ENCODE data around the gene NCBP2L.

NCBP2L gene

DNA sequence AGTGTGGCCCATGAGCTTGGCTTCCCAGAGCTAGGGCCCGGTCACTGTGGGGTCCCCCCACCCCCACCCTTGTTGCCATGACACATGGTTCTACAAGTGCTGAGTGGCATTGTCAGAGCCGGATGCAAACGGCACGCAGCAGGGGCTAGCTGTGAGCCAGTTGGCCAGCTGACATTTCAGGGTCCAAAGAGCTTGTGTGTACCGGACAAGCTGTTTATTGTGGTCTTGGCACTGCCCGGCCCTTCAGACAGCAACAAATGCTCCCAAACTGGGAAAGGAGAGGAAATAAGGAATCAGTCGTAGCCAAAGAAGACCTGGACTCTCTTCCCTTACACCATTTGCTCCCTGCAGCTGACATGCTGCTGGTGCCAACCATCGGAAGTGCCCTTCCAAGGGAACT, 38.8 kb upstream of the NCBP2L start:
- Mint-ChIP-seq H3K27ac (no peak overlapping the region), H3K4me3 (no peak overlapping the region), H3K36me3 (ENCODE audit: low read depth) (no peaks in the 10 kb centered on the region), H3K4me1 (peaks cover 38% of the 10 kb centered on the region), H3K27me3 (ENCODE audit: low read depth, poor library complexity) (peaks cover 19% of the 10 kb centered on the region), H3K9me3 (peaks cover 50% of the 10 kb centered on the region)
- no peak for DNase-seq
- TF ChIP-seq, protein P1, sequence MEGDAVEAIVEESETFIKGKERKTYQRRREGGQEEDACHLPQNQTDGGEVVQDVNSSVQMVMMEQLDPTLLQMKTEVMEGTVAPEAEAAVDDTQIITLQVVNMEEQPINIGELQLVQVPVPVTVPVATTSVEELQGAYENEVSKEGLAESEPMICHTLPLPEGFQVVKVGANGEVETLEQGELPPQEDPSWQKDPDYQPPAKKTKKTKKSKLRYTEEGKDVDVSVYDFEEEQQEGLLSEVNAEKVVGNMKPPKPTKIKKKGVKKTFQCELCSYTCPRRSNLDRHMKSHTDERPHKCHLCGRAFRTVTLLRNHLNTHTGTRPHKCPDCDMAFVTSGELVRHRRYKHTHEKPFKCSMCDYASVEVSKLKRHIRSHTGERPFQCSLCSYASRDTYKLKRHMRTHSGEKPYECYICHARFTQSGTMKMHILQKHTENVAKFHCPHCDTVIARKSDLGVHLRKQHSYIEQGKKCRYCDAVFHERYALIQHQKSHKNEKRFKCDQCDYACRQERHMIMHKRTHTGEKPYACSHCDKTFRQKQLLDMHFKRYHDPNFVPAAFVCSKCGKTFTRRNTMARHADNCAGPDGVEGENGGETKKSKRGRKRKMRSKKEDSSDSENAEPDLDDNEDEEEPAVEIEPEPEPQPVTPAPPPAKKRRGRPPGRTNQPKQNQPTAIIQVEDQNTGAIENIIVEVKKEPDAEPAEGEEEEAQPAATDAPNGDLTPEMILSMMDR (IDR thresholded peaks at IDR 0.05), result no peak

DNA sequence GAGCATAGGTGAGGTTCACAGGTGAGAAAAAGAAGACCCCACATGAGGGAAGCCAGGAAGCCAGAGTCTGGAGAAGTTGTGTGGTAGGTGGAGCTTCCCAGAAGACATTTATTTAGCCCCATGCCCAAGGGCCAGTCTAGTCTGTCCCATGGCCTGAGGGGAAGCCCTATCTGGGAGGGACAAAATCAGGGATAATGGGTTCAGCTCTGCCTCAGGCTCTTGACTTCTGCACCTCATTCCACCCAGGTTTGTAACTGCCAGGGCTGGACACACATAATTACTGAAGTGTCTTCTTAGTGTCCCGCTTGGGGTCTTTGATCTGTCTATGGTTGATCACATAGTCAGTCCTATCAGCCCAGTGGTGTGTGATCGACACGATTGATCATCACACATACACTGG, 38.0 kb upstream of the NCBP2L start:
- Mint-ChIP-seq H3K4me1 (peaks cover 33% of the 10 kb centered on the region), H3K27me3 (ENCODE audit: low read depth, poor library complexity) (peaks cover 23% of the 10 kb centered on the region), H3K9me3 (peaks cover 43% of the 10 kb centered on the region), H3K4me3 (no peak overlapping the region), H3K27ac (no peak overlapping the region), H3K36me3 (ENCODE audit: low read depth) (no peaks in the 10 kb centered on the region)
- TF ChIP-seq, protein P1 (IDR thresholded peaks at IDR 0.05), result no peak
- no peak for DNase-seq

DNA sequence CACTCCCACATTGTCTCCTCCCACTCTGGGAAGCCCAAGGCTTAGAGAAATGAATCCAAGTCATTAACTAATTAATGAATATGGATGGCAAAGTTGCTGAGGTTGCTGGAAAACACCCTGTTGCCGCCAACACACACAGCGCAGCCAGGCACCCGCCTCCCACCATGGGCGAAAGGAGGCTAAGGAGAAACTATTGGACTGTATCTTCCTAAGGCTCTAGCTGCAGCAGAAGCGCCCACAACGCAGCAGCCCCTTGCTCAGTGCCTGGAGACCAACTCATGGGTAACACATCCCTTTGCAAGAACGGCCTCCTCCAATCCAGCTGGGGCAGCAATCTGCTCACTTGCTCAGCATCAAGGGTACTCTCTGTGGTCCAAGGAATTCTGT, 36.1 kb upstream of the NCBP2L start:
- Mint-ChIP-seq H3K4me1 (peaks cover 31% of the 10 kb centered on the region), H3K4me3 (peak overlapping the region; percentile 61), H3K9me3 (peaks cover 36% of the 10 kb centered on the region), H3K27me3 (ENCODE audit: low read depth, poor library complexity) (peaks cover 23% of the 10 kb centered on the region), H3K36me3 (ENCODE audit: low read depth) (no peaks in the 10 kb centered on the region), H3K27ac (no peak overlapping the region)
- TF ChIP-seq, protein P1 (IDR thresholded peaks at IDR 0.05), result no peak
- no peak for DNase-seq

DNA sequence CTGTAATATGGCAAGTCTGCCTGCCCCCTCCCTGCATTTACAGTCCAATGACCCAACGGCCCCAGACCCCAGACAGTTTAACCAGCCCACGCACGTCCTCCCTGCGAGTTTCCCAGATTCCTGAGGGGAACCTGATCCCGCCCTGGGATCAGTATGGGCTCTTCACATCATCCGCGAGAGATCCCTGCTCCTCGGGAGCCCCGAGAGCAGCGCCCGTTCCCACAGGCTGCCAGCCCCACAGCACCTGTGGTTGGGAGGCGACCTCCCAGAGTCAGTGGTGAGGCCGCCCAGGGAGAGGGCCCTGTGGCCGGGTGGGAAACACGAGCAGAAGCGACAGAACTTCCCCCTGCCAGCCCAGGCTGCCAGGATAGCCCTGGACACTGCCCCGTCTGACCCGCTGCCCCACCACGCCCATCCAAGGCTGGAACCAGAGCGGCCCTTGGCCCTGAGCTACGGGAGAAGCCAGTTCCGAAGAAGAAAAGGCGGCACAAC, 34.8 kb upstream of the NCBP2L start:
- H3K9me3 Mint-ChIP-seq, result peaks cover 26% of the 10 kb centered on the region
- DNase-seq, result peak; percentile 12
- peaks cover 23% of the 10 kb centered on the region for H3K27me3 Mint-ChIP-seq (ENCODE audit: low read depth, poor library complexity)
- H3K4me1 Mint-ChIP-seq, result peaks cover 31% of the 10 kb centered on the region
- H3K27ac Mint-ChIP-seq, result peak overlapping the region; percentile 75
- H3K4me3 Mint-ChIP-seq, result peak overlapping the region; percentile 61
- no peaks in the 10 kb centered on the region for H3K36me3 Mint-ChIP-seq (ENCODE audit: low read depth)
- TF ChIP-seq, protein P1 (IDR thresholded peaks at IDR 0.05), result no peak

DNA sequence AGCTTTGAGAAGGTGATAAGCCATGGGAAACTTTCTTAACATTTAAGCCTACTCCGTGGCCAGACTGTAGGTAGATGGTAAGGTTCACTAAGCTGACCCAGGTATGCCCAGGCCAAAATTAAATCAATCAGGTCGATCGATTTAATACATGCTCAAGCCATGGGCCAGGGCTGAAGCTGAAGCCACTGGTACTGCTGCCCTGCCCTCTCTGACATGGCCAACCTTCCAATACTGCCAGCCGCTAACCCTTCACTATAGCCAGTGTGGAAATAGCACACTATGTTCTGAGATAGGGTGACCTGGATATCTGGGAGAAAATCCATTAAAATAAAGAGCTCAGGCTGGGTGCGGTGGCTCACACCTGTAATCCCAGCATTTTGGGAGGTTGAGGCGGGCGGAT, 33.5 kb upstream of the NCBP2L start:
- no peak for DNase-seq
- Mint-ChIP-seq H3K9me3 (peaks cover 24% of the 10 kb centered on the region), H3K27me3 (ENCODE audit: low read depth, poor library complexity) (peaks cover 28% of the 10 kb centered on the region), H3K36me3 (ENCODE audit: low read depth) (no peaks in the 10 kb centered on the region), H3K27ac (no peak overlapping the region), H3K4me3 (no peak overlapping the region), H3K4me1 (peaks cover 41% of the 10 kb centered on the region)
- TF ChIP-seq, protein P1 (IDR thresholded peaks at IDR 0.05), result no peak

DNA sequence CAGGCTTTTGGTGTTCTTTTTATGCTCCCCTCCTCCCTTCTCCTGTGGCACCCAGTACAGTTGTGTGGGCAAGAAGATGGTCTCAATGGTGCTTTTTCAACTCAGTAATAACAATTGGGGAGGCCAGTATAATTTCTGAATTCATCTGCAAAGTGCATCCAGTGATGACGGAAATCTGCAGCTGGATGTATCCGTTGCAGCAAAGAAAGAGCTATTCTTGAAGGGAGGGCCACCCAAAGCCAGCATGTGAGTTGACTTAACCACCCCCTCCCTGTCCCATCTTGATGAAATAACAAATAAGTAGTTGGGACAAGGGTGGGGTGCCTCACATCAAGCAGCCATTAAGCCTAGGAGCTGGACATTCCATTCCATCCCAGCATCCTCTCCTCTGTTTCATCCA, 32.7 kb upstream of the NCBP2L start:
- TF ChIP-seq, protein P1 (IDR thresholded peaks at IDR 0.05), result no peak
- peaks cover 43% of the 10 kb centered on the region for H3K4me1 Mint-ChIP-seq
- H3K27me3 Mint-ChIP-seq (ENCODE audit: low read depth, poor library complexity), result peaks cover 20% of the 10 kb centered on the region
- peaks cover 16% of the 10 kb centered on the region for H3K9me3 Mint-ChIP-seq
- H3K27ac Mint-ChIP-seq, result no peak overlapping the region
- no peaks in the 10 kb centered on the region for H3K36me3 Mint-ChIP-seq (ENCODE audit: low read depth)
- DNase-seq, result no peak
- no peak overlapping the region for H3K4me3 Mint-ChIP-seq

Data from nephron progenitor cell (in vitro differentiated cells).